ENCODE data around the gene SOBP. TPM values are rescaled to one million over a fixed set of nuclear protein-coding genes. Genes with fewer than 3 reads are reported as not detected.

Gene SOBP
- total RNA-seq, 1 donor from 2014 or later = 1.2 TPM

DNA sequence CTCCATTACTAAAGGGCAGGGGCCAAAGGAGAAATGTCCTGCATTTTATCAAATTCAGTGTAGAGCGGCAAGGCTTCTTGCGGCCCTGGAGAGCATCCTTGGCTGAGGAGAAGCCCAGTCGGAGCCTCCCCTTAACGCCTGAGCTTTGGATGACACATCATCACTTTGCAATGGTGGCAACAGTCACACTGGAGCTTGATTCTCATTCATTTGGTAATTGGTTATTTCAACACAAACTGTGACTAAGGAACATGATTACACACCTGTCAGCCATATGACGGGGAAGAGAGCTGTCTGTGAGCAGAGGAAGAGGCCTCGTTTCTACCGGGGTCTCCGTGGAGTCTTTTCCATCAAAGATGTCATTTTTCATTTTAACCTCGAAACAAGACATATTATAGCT is 81.4 kb downstream of the SOBP start:
- Histone ChIP-seq H3K27me3 (ENCODE audit: control insufficient read depth, insufficient read depth, low read length) (no peaks in the 10 kb centered on the region), H3K36me3 (ENCODE audit: control insufficient read depth, insufficient read depth, low read length) (no peaks in the 10 kb centered on the region), H3K4me3 (ENCODE audit: low read depth, low read length) (no peak overlapping the region)
- TF ChIP-seq, protein P1, sequence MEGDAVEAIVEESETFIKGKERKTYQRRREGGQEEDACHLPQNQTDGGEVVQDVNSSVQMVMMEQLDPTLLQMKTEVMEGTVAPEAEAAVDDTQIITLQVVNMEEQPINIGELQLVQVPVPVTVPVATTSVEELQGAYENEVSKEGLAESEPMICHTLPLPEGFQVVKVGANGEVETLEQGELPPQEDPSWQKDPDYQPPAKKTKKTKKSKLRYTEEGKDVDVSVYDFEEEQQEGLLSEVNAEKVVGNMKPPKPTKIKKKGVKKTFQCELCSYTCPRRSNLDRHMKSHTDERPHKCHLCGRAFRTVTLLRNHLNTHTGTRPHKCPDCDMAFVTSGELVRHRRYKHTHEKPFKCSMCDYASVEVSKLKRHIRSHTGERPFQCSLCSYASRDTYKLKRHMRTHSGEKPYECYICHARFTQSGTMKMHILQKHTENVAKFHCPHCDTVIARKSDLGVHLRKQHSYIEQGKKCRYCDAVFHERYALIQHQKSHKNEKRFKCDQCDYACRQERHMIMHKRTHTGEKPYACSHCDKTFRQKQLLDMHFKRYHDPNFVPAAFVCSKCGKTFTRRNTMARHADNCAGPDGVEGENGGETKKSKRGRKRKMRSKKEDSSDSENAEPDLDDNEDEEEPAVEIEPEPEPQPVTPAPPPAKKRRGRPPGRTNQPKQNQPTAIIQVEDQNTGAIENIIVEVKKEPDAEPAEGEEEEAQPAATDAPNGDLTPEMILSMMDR (IDR thresholded peaks at IDR 0.05; ENCODE audit: insufficient read depth, low read length, poor library complexity, severe bottlenecking) = no peak
- DNase-seq (ENCODE audit: low read depth) = no peak

DNA sequence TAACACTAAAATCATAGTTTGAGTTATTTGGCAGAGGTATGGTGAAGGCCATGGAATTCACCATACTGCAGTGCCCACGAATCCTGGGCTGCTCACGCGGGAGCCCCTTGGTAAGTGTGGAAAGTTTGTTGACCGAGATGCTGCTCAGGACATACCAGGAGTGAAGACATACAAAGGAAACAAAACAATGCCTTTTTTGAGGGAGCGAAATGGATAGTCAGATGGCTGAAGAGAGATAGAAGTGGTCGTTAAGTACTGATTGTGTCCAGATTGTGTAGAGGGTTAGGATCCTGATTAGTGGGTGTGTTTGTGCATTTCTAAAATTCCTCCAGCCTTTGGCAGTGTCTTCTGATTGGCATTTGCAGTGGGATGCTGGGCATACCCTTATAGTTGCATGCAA is 83.0 kb downstream of the SOBP start:
- TF ChIP-seq, protein P1 (IDR thresholded peaks at IDR 0.05; ENCODE audit: insufficient read depth, low read length, poor library complexity, severe bottlenecking) = no peak
- Histone ChIP-seq H3K36me3 (ENCODE audit: control insufficient read depth, insufficient read depth, low read length) (no peaks in the 10 kb centered on the region), H3K4me3 (ENCODE audit: low read depth, low read length) (no peak overlapping the region), H3K27me3 (ENCODE audit: control insufficient read depth, insufficient read depth, low read length) (no peaks in the 10 kb centered on the region)
- no peak for DNase-seq (ENCODE audit: low read depth)

DNA sequence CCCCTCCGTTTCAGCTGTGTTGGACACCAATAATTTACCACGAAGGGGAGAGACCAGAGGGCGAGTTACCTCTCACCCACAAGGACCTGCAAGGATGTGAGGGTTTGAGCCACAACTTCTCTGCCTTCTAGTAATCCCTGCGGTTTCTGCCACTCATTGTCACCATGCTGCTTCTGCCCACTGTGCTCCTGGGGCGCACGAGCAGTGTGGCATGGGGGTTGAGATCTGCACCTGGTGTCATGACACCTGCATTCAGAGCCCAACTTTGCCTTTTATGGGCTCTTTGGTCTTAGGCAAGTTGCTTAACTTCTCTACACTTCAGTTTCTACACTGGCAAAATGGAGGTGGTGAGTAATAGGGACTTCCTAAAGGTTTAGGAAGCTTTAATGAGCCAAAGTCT is 84.9 kb downstream of the SOBP start:
- DNase-seq (ENCODE audit: low read depth) = no peak
- TF ChIP-seq, protein P1 (IDR thresholded peaks at IDR 0.05; ENCODE audit: insufficient read depth, low read length, poor library complexity, severe bottlenecking) = no peak
- H3K4me3 ChIP-seq (ENCODE audit: low read depth, low read length) = no peak overlapping the region
- no peaks in the 10 kb centered on the region for H3K36me3 ChIP-seq (ENCODE audit: control insufficient read depth, insufficient read depth, low read length)
- no peaks in the 10 kb centered on the region for H3K27me3 ChIP-seq (ENCODE audit: control insufficient read depth, insufficient read depth, low read length)

DNA sequence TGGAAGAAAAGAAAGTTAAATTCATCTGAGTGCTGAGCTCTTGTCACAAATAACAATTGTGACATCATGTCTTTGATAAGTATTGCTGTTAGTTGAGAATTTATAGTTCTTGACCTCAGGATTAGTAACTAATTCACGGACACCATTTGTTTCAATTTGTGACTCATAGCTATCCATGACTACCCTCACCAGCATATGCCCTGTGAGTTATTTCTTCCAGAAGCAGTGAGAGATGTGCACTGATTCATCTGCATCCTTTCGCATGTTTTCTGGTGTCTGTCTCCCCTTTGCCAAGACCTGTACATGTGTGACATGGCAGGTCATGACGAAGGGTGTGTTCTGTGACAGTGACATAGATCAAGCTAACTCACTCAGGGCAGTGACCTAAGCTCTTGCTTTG is 86.9 kb downstream of the SOBP start:
- DNase-seq (ENCODE audit: low read depth) = peak; percentile 86
- no peaks in the 10 kb centered on the region for H3K36me3 ChIP-seq (ENCODE audit: control insufficient read depth, insufficient read depth, low read length)
- H3K27me3 ChIP-seq (ENCODE audit: control insufficient read depth, insufficient read depth, low read length) = no peaks in the 10 kb centered on the region
- no peak overlapping the region for H3K4me3 ChIP-seq (ENCODE audit: low read depth, low read length)
- TF ChIP-seq, protein P1 (IDR thresholded peaks at IDR 0.05; ENCODE audit: insufficient read depth, low read length, poor library complexity, severe bottlenecking) = no peak

DNA sequence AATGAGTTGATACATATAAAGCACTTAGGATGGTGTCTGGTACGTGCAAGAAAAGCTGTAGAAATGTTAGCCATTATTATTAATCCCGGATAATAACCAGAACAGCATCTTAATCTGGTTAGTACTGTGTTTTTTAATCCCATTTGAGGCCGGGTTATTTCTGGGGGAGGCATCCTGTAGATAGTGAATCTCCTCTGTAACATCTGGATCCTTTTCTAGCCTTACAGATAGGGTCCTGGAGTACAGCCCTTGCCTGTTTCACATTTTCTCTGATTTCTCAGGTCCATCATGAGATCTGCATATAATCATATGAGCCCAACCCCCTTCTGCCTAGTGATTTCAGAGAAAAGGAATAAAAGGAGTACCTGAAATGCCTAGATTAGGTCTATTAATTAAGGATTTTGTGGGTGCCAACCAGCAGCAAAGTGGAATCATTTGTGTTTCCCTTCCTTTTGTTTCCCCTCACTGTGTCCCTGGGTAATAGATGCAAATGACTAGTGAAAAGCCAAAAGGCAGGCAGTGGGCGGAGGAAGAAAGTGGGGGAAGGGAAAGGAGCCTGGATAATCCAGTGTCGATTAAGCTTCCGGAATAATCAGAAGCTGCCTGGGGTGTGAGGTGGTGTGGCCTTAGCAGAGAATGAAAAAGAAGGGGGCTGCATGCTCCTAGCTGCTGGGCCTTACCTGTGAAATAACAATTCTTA is 88.9 kb downstream of the SOBP start:
- TF ChIP-seq, protein P1 (IDR thresholded peaks at IDR 0.05; ENCODE audit: insufficient read depth, low read length, poor library complexity, severe bottlenecking) = no peak
- Histone ChIP-seq H3K4me3 (ENCODE audit: low read depth, low read length) (no peak overlapping the region), H3K27me3 (ENCODE audit: control insufficient read depth, insufficient read depth, low read length) (no peaks in the 10 kb centered on the region), H3K36me3 (ENCODE audit: control insufficient read depth, insufficient read depth, low read length) (no peaks in the 10 kb centered on the region)
- DNase-seq (ENCODE audit: low read depth) = no peak

DNA sequence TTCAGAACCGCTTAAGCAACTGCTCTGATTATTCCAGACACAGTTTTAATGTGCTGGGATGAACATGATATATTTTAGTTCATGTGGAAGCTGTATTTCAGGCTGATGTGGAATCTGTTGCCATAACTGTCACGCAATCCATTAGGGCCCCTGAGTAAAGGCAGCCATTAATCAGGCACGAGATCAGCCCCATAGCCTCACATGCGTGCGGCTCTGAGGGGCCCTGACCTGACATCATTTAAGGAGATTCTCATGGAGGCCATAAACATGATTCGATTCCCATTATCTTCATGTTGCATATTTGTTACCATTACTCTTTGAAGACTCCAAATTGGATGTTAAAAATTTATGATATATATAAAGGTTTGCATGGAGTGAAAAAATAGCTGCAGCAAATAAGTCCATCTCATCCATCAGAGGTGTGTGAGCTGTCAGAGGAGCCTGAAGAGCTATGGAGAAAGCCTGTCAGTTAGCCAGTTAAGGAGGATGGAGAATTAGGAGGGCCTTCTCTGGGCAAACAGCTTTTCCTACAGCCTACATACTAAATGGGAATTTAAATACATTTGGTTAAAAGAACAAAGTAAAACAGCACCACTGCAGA is 89.6 kb downstream of the SOBP start:
- TF ChIP-seq, protein P1 (IDR thresholded peaks at IDR 0.05; ENCODE audit: insufficient read depth, low read length, poor library complexity, severe bottlenecking) = no peak
- H3K27me3 ChIP-seq (ENCODE audit: control insufficient read depth, insufficient read depth, low read length) = no peaks in the 10 kb centered on the region
- H3K4me3 ChIP-seq (ENCODE audit: low read depth, low read length) = no peak overlapping the region
- no peak for DNase-seq (ENCODE audit: low read depth)
- no peaks in the 10 kb centered on the region for H3K36me3 ChIP-seq (ENCODE audit: control insufficient read depth, insufficient read depth, low read length)

Measured in kidney epithelial cell (primary cell).